CD4-positive, alpha-beta T cell treated with Interferon gamma for 1 hour (primary cell): ENCODE data around the gene PCBP3.
"Not testable (repeated sequence)": the region's sequence is repeated elsewhere in the genome, so short reads cannot be mapped to it uniquely, and the experiment has no call there.

ENCODE experiments used
- DNase-seq: peaks from one replicate; pipeline ENCODE4 v3.0.0-alpha.2; 2020

The PCBP3 gene

GRCh38 chr21:45832741-45833235, 189.3 kb downstream of the PCBP3 start:
- not testable (repeated sequence) for DNase-seq

- no peak for DNase-seq
Measured at GRCh38 chr21:45833414-45833813, 189.9 kb downstream of the PCBP3 start.

- no peak for DNase-seq
Measured at GRCh38 chr21:45834026-45834715, 190.6 kb downstream of the PCBP3 start.

- no peak for DNase-seq
Measured at GRCh38 chr21:45834821-45835293, 191.3 kb downstream of the PCBP3 start.

GRCh38 chr21:45835301-45836267, 192.1 kb downstream of the PCBP3 start:
- DNase-seq: no peak

GRCh38 chr21:45836268-45836655, 192.7 kb downstream of the PCBP3 start:
- no peak for DNase-seq

GRCh38 chr21:45836694-45837670, 193.5 kb downstream of the PCBP3 start:
- no peak for DNase-seq

GRCh38 chr21:45837936-45838335, 194.4 kb downstream of the PCBP3 start:
- no peak for DNase-seq

GRCh38 chr21:45838634-45839033, 195.1 kb downstream of the PCBP3 start:
- DNase-seq: no peak

- no peak for DNase-seq
Measured at GRCh38 chr21:45839274-45839673, 195.7 kb downstream of the PCBP3 start.

- DNase-seq: no peak
Measured at GRCh38 chr21:45841033-45841432, 197.5 kb downstream of the PCBP3 start.

- no peak for DNase-seq
Measured at GRCh38 chr21:45843426-45843825, 199.9 kb downstream of the PCBP3 start.

- no peak for DNase-seq
Measured at GRCh38 chr21:45844181-45844580, 200.7 kb downstream of the PCBP3 start.

GRCh38 chr21:45845063-45845769, 201.7 kb downstream of the PCBP3 start:
- DNase-seq: no peak

GRCh38 chr21:45845770-45846090, 202.2 kb downstream of the PCBP3 start:
- DNase-seq: no peak

- no peak for DNase-seq
Measured at GRCh38 chr21:45846373-45847160, 203.0 kb downstream of the PCBP3 start.

- no peak for DNase-seq
Measured at GRCh38 chr21:45847870-45848269, 204.3 kb downstream of the PCBP3 start.

- no peak for DNase-seq
Measured at GRCh38 chr21:45848331-45848730, 204.8 kb downstream of the PCBP3 start.

- no peak for DNase-seq
Measured at GRCh38 chr21:45848805-45849204, 205.3 kb downstream of the PCBP3 start.

- no peak for DNase-seq
Measured at GRCh38 chr21:45849651-45850050, 206.1 kb downstream of the PCBP3 start.

GRCh38 chr21:45850181-45850580, 206.7 kb downstream of the PCBP3 start:
- DNase-seq: no peak
